Measurements from ENCODE around the gene MARCHF6.
A peak's percentile ranks its signal among the peaks of the same experiment; 100 is the strongest.

- TF ChIP-seq YY1 (tag by site-specific recombination; IDR thresholded peaks at IDR 0.05), result 0 out of 2 replicates have a peak, but pooled peaks have one; percentile 8
- TF ChIP-seq CTCF (tag by site-specific recombination; IDR thresholded peaks at IDR 0.05), result no peak
- no peak for TF ChIP-seq ZNF239 (tag by site-specific recombination; IDR thresholded peaks at IDR 0.05)
- TF ChIP-seq, protein P1, sequence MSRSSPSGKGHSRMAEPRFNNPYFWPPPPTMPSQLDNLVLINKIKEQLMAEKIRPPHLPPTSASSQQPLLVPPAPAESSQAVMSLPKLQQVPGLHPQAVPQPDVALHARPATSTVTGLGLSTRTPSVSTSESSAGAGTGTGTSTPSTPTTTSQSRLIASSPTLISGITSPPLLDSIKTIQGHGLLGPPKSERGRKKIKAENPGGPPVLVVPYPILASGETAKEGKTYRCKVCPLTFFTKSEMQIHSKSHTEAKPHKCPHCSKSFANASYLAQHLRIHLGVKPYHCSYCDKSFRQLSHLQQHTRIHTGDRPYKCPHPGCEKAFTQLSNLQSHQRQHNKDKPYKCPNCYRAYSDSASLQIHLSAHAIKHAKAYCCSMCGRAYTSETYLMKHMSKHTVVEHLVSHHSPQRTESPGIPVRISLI (tag by site-specific recombination; IDR thresholded peaks at IDR 0.05), result no peak
- no peak for TF ChIP-seq ZNF169 (tag by site-specific recombination; IDR thresholded peaks at IDR 0.05)
- TF ChIP-seq AEBP2 (tag by site-specific recombination; IDR thresholded peaks at IDR 0.05; ENCODE audit: borderline replicate concordance), result no peak
- no peak for TF ChIP-seq ZFP37 (tag by site-specific recombination; IDR thresholded peaks at IDR 0.05)
- peak; percentile 65 for TF ChIP-seq FEZF1 (tag by site-specific recombination; IDR thresholded peaks at IDR 0.05)
- TF ChIP-seq ZNF596 (tag by site-specific recombination; IDR thresholded peaks at IDR 0.05), result no peak
- no peak for TF ChIP-seq ZNF140 (tag by site-specific recombination; IDR thresholded peaks at IDR 0.05)
- TF ChIP-seq, protein P2, sequence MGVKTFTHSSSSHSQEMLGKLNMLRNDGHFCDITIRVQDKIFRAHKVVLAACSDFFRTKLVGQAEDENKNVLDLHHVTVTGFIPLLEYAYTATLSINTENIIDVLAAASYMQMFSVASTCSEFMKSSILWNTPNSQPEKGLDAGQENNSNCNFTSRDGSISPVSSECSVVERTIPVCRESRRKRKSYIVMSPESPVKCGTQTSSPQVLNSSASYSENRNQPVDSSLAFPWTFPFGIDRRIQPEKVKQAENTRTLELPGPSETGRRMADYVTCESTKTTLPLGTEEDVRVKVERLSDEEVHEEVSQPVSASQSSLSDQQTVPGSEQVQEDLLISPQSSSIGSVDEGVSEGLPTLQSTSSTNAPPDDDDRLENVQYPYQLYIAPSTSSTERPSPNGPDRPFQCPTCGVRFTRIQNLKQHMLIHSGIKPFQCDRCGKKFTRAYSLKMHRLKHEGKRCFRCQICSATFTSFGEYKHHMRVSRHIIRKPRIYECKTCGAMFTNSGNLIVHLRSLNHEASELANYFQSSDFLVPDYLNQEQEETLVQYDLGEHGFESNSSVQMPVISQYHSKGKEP (tag by site-specific recombination; IDR thresholded peaks at IDR 0.05), result no peak
- no peak for TF ChIP-seq SP2 (tag by site-specific recombination; IDR thresholded peaks at IDR 0.05)
- no peak for TF ChIP-seq BCL11A (tag by site-specific recombination; IDR thresholded peaks at IDR 0.05; ENCODE audit: low read depth)
Observed at GRCh38 chr5:10354048-10354872, 765 bp downstream of the MARCHF6 start.

All from HEK293 (cell line).